ENCODE data around the gene FAAH. TPM values are rescaled to one million over a fixed set of nuclear protein-coding genes. Genes with fewer than 3 reads are reported as not detected.

FAAH gene
- total RNA-seq, 1 experiment from 2014 or later = 38.6 TPM

- H3K27ac Mint-ChIP-seq = no peak overlapping the region
- no peak for TF ChIP-seq PRRX2 (CRISPR knock-in tag; IDR thresholded peaks at IDR 0.05)
- no peak for TF ChIP-seq SMAD4 (CRISPR knock-in tag; IDR thresholded peaks at IDR 0.05)
- no peak for TF ChIP-seq ZNF671 (CRISPR knock-in tag; IDR thresholded peaks at IDR 0.05)
- no peak for TF ChIP-seq E2F1 (CRISPR knock-in tag; IDR thresholded peaks at IDR 0.05)
- TF ChIP-seq IRF2 (CRISPR knock-in tag; IDR thresholded peaks at IDR 0.05; ENCODE audit: borderline replicate concordance, low read depth) = no peak
- no peak for TF ChIP-seq ZNF512 (CRISPR knock-in tag; IDR thresholded peaks at IDR 0.05; ENCODE audit: borderline replicate concordance)
- no peak for TF ChIP-seq ZNF219 (CRISPR knock-in tag; IDR thresholded peaks at IDR 0.05; ENCODE audit: borderline replicate concordance)
- TF ChIP-seq ZNF532 (CRISPR knock-in tag; IDR thresholded peaks at IDR 0.05; ENCODE audit: borderline replicate concordance) = no peak
- TF ChIP-seq OVOL2 (CRISPR knock-in tag; IDR thresholded peaks at IDR 0.05; ENCODE audit: borderline replicate concordance) = no peak
- TF ChIP-seq SOX15 (CRISPR knock-in tag; IDR thresholded peaks at IDR 0.05) = no peak
- no peak for TF ChIP-seq ZNF121 (CRISPR knock-in tag; IDR thresholded peaks at IDR 0.05)
- TF ChIP-seq NFYB (CRISPR knock-in tag; conservative IDR thresholded peaks at IDR 0.05; ENCODE audit: low read depth) = no peak
- TF ChIP-seq FOXP1 (CRISPR knock-in tag; IDR thresholded peaks at IDR 0.05; ENCODE audit: borderline replicate concordance) = no peak
- TF ChIP-seq GTF2I (CRISPR knock-in tag; conservative IDR thresholded peaks at IDR 0.05) = no peak
- TF ChIP-seq SP1 (CRISPR knock-in tag; conservative IDR thresholded peaks at IDR 0.05) = no peak
- TF ChIP-seq TCF7 (CRISPR knock-in tag; IDR thresholded peaks at IDR 0.05; ENCODE audit: low read depth) = no peak
- no peak for TF ChIP-seq AFF4 (CRISPR knock-in tag; IDR thresholded peaks at IDR 0.05; ENCODE audit: borderline replicate concordance)
- no peak for TF ChIP-seq TEAD4 (CRISPR knock-in tag; IDR thresholded peaks at IDR 0.05)
- no peak for TF ChIP-seq NR1H2 (CRISPR knock-in tag; IDR thresholded peaks at IDR 0.05)
- CTCF ChIA-PET = interaction anchor here (1.0 kb wide), 1 partner anchor 139 kb away, joined by 3 read pairs; no protein-coding TSS in a partner anchor
Observed at GRCh38 chr1:46363121-46363520, 31.0 kb upstream of the FAAH start.

More at GRCh38 chr1:46363121-46363520, 31.0 kb upstream of the FAAH start:
- DNase-seq (ENCODE audit: low spot score) = no peak
- Mint-ChIP-seq H3K4me3 (no peak overlapping the region), H3K9me3 (no peaks in the 10 kb centered on the region), H3K36me3 (peaks cover 39% of the 10 kb centered on the region), H3K27me3 (ENCODE audit: low read depth) (no peaks in the 10 kb centered on the region), H3K4me1 (no peaks in the 10 kb centered on the region)
- ATAC-seq = no peak
- POLR2A ChIA-PET = no interaction called here

Measured in WTC11 (cell line).